Caki2 (cell line): ENCODE results near the gene KIF5C. TPM values are rescaled to one million over a fixed set of nuclear protein-coding genes. Genes with fewer than 3 reads are reported as not detected.

Source experiments
- DNase-seq: peaks from one replicate; pipeline ENCODE4 v3.0.0-alpha.2; 2015; ENCODE audit warnings: low read depth
- in situ Hi-C: cut with HindIII; loops from 2 replicates; pipeline ENCODE4 v1.10.0; 2016; ENCODE audit warnings: low sequenced_read_pairs, low pct_unique_long_range_greater_than_20kb, mixed read lengths
- total RNA-seq: library from RNA; depleted of rRNA; stranded (reverse); fragments of >200 nt; shearing (Covaris generic); gene quantifications from 2 replicates; pipeline ENCODE4 v1.2.3, GENCODE V29; 2014; ENCODE audit warnings: low replicate concordance

Gene KIF5C
- total RNA-seq, 1 experiment from 2014 or later, result not detected

GRCh38 chr2:149019768-149020167 lies 144.7 kb downstream of the KIF5C start:
- DNase-seq, result peak; percentile 18
- in situ Hi-C loops, result no loop called here

- DNase-seq, result no peak
- in situ Hi-C loops, result no loop called here
Measured at GRCh38 chr2:149020432-149020851, 145.4 kb downstream of the KIF5C start.

- DNase-seq, result no peak
- in situ Hi-C loops, result no loop called here
Measured at GRCh38 chr2:149021271-149021719, 146.3 kb downstream of the KIF5C start.

GRCh38 chr2:149021761-149022160 lies 146.7 kb downstream of the KIF5C start:
- in situ Hi-C loops, result no loop called here

GRCh38 chr2:149023091-149023490 lies 148.1 kb downstream of the KIF5C start:
- in situ Hi-C loops, result no loop called here
- DNase-seq, result no peak

More at GRCh38 chr2:149021761-149022160, 146.7 kb downstream of the KIF5C start:
- no peak for DNase-seq

GRCh38 chr2:149027590-149028250 lies 152.7 kb downstream of the KIF5C start:
- in situ Hi-C loops, result no loop called here
- no peak for DNase-seq

- in situ Hi-C loops, result no loop called here
- DNase-seq, result no peak
Measured at GRCh38 chr2:149028377-149028776, 153.3 kb downstream of the KIF5C start.

- in situ Hi-C loops, result no loop called here
- DNase-seq, result no peak
Measured at GRCh38 chr2:149028891-149029290, 153.9 kb downstream of the KIF5C start.

- in situ Hi-C loops, result no loop called here
- DNase-seq, result no peak
Measured at GRCh38 chr2:149029307-149029965, 154.4 kb downstream of the KIF5C start.

- no peak for DNase-seq
- in situ Hi-C loops, result no loop called here
Measured at GRCh38 chr2:149031396-149031795, 156.4 kb downstream of the KIF5C start.

GRCh38 chr2:149033716-149034115 lies 158.7 kb downstream of the KIF5C start:
- DNase-seq, result no peak
- in situ Hi-C loops, result no loop called here

GRCh38 chr2:149034406-149034805 lies 159.4 kb downstream of the KIF5C start:
- in situ Hi-C loops, result no loop called here
- DNase-seq, result no peak

GRCh38 chr2:149036507-149037293 lies 161.7 kb downstream of the KIF5C start:
- no peak for DNase-seq
- in situ Hi-C loops, result no loop called here

GRCh38 chr2:149037851-149038250 lies 162.8 kb downstream of the KIF5C start:
- DNase-seq, result no peak
- in situ Hi-C loops, result no loop called here

- no peak for DNase-seq
- in situ Hi-C loops, result no loop called here
Measured at GRCh38 chr2:149038442-149039212, 163.6 kb downstream of the KIF5C start, which contains the start of gene LYPD6B. LYPD6B (plus strand) TSS chr2:149038699; CDS start chr2:149130949, 92,250 bp downstream.

- in situ Hi-C loops, result no loop called here
- DNase-seq, result no peak
Measured at GRCh38 chr2:149039213-149039724, 164.2 kb downstream of the KIF5C start.

GRCh38 chr2:149040451-149040850 lies 165.4 kb downstream of the KIF5C start:
- in situ Hi-C loops, result no loop called here
- DNase-seq, result no peak

- in situ Hi-C loops, result no loop called here
- DNase-seq, result no peak
Measured at GRCh38 chr2:149041482-149041881, 166.5 kb downstream of the KIF5C start.
